Astrocyte (in vitro differentiated cells and primary cell): Measurements from ENCODE around the gene CPM. TPM values are rescaled to one million over a fixed set of nuclear protein-coding genes. Genes with fewer than 3 reads are reported as not detected.

Experiments
- DNase-seq: peaks from one replicate; pipeline ENCODE4 v3.0.0-alpha.2; 2010; ENCODE audit warnings: low read depth
- FAIRE-seq: peaks from 2 replicates; lab custom pipeline; 2011; peaks lifted over from hg19 to GRCh38; lab: Jason Lieb, UNC
- H2AFZ ChIP-seq: 2 replicates; pipeline ENCODE4 v1.6.0; 2012; ENCODE audit warnings: low read depth, low read length, inconsistent platforms
- H3K27ac ChIP-seq: 2 replicates; pipeline ENCODE4 v1.5.1; 2011; ENCODE audit warnings: low read depth, low read length, inconsistent platforms
- H3K27me3 ChIP-seq: 2 replicates; pipeline ENCODE4 v1.6.0; 2011; ENCODE audit warnings: low read length, inconsistent platforms; ENCODE audit not compliant: insufficient read depth
- H3K36me3 ChIP-seq: 2 replicates; pipeline ENCODE4 v1.5.1; 2011; ENCODE audit warnings: low read length, inconsistent platforms; ENCODE audit not compliant: insufficient read depth
- H3K4me1 ChIP-seq: 2 replicates; pipeline ENCODE4 v1.5.1; 2011; ENCODE audit warnings: low read length, inconsistent platforms; ENCODE audit not compliant: insufficient read depth
- H3K4me2 ChIP-seq: 2 replicates; pipeline ENCODE4 v1.6.0; 2012; ENCODE audit warnings: low read length, inconsistent platforms
- H3K4me3 ChIP-seq: 2 replicates; pipeline ENCODE4 v1.5.1; 2011; ENCODE audit warnings: low read depth, mild to moderate bottlenecking, low read length, inconsistent platforms; ENCODE audit not compliant: insufficient read depth
- H3K79me2 ChIP-seq: 2 replicates; pipeline ENCODE4 v1.6.0; 2012; ENCODE audit warnings: mild to moderate bottlenecking, low read length, inconsistent platforms; ENCODE audit not compliant: insufficient read depth
- H3K9ac ChIP-seq: 2 replicates; pipeline ENCODE4 v1.6.0; 2012; ENCODE audit warnings: mild to moderate bottlenecking, low read length, inconsistent platforms
- H3K9me3 ChIP-seq: 2 replicates; pipeline ENCODE4 v1.5.1; 2012; ENCODE audit warnings: low read depth, mild to moderate bottlenecking, low read length, inconsistent platforms; ENCODE audit not compliant: insufficient read depth
- H4K20me1 ChIP-seq: 2 replicates; pipeline ENCODE4 v1.6.0; 2012; ENCODE audit warnings: low read length, inconsistent platforms; ENCODE audit not compliant: insufficient read depth
- H3K27ac Mint-ChIP-seq: one replicate; pipeline ENCODE4 v1.8.0; 2021; ENCODE audit warnings: mild to moderate bottlenecking, mixed read lengths; ENCODE audit not compliant: unreplicated experiment
- H3K27me3 Mint-ChIP-seq: one replicate; pipeline ENCODE4 v1.8.0; 2021; ENCODE audit warnings: low read depth, mixed read lengths; ENCODE audit not compliant: unreplicated experiment
- H3K36me3 Mint-ChIP-seq: one replicate; pipeline ENCODE4 v1.8.0; 2021; ENCODE audit warnings: low read depth, mixed read lengths; ENCODE audit not compliant: unreplicated experiment
- H3K4me1 Mint-ChIP-seq: one replicate; pipeline ENCODE4 v1.8.0; 2021; ENCODE audit warnings: low read depth, mixed read lengths; ENCODE audit not compliant: unreplicated experiment
- H3K4me3 Mint-ChIP-seq: one replicate; pipeline ENCODE4 v1.8.0; 2021; ENCODE audit warnings: mild to moderate bottlenecking, moderate library complexity, mixed read lengths; ENCODE audit not compliant: unreplicated experiment
- H3K9me3 Mint-ChIP-seq: one replicate; pipeline ENCODE4 v1.8.0; 2021; ENCODE audit warnings: mild to moderate bottlenecking, mixed read lengths; ENCODE audit not compliant: unreplicated experiment
- CTCF ChIP-seq: IDR thresholded peaks from 2 replicates; pipeline ENCODE4 v1.5.1; 2011; ENCODE audit warnings: low read depth, mild to moderate bottlenecking, inconsistent platforms, low read length, moderate library complexity; ENCODE audit not compliant: insufficient read depth
- EZH2 ChIP-seq: IDR thresholded peaks from 2 replicates; pipeline ENCODE4 v1.6.1; 2012; ENCODE audit warnings: mild to moderate bottlenecking, low read length, inconsistent platforms; ENCODE audit not compliant: insufficient read depth
- total RNA-seq: library from RNA; stranded (reverse); gene quantifications from 2 replicates; pipeline ENCODE4 v1.2.1, GENCODE V29; 2021

Gene CPM
- total RNA-seq, 1 donor from 2014 or later = 2.7 TPM

- Histone ChIP-seq H3K36me3 (no peaks in the 10 kb centered on the region), H3K4me3 (no peak overlapping the region), H3K4me1 (no peaks in the 10 kb centered on the region), H4K20me1 (no peaks in the 10 kb centered on the region), H3K4me2 (no peak overlapping the region), H2AFZ (no peak overlapping the region), H3K9ac (no peak overlapping the region), H3K79me2 (no peaks in the 10 kb centered on the region), H3K27ac (no peak overlapping the region), H3K27me3 (no peaks in the 10 kb centered on the region), H3K9me3 (no peaks in the 10 kb centered on the region)
- Mint-ChIP-seq H3K27me3 (no peaks in the 10 kb centered on the region), H3K9me3 (no peaks in the 10 kb centered on the region), H3K4me1 (no peaks in the 10 kb centered on the region), H3K27ac (no peak overlapping the region), H3K36me3 (no peaks in the 10 kb centered on the region), H3K4me3 (no peak overlapping the region)
- FAIRE-seq = no peak
- no peak for DNase-seq
- TF ChIP-seq CTCF (no peak), EZH2 (no peak)
These were observed 8.4 kb downstream of the CPM start for GRCh38 chr12:68924546-68924945.

- H3K9me3 ChIP-seq = no peaks in the 10 kb centered on the region
- Mint-ChIP-seq H3K27me3 (no peaks in the 10 kb centered on the region), H3K4me3 (no peak overlapping the region), H3K36me3 (no peaks in the 10 kb centered on the region), H3K27ac (no peak overlapping the region), H3K9me3 (no peaks in the 10 kb centered on the region), H3K4me1 (peaks cover 7% of the 10 kb centered on the region)
- TF ChIP-seq CTCF = no peak
- no peak for TF ChIP-seq EZH2
- no peak overlapping the region for H3K9ac ChIP-seq
- H3K27me3 ChIP-seq = no peaks in the 10 kb centered on the region
- no peaks in the 10 kb centered on the region for H3K79me2 ChIP-seq
- H4K20me1 ChIP-seq = no peaks in the 10 kb centered on the region
- no peak for DNase-seq
- H3K4me1 ChIP-seq = peaks cover 7% of the 10 kb centered on the region
- no peak overlapping the region for H2AFZ ChIP-seq
- no peak overlapping the region for H3K4me2 ChIP-seq
- FAIRE-seq = no peak
- H3K27ac ChIP-seq = no peak overlapping the region
- H3K36me3 ChIP-seq = no peaks in the 10 kb centered on the region
- H3K4me3 ChIP-seq = no peak overlapping the region
These were observed 13.3 kb downstream of the CPM start for GRCh38 chr12:68919581-68920239.

GRCh38 chr12:68918960-68919359 lies 14.0 kb downstream of the CPM start:
- TF ChIP-seq CTCF (no peak), EZH2 (no peak)
- Mint-ChIP-seq H3K27me3 (no peaks in the 10 kb centered on the region), H3K4me3 (no peak overlapping the region), H3K4me1 (peaks cover 7% of the 10 kb centered on the region), H3K36me3 (no peaks in the 10 kb centered on the region), H3K27ac (no peak overlapping the region), H3K9me3 (no peaks in the 10 kb centered on the region)
- no peaks in the 10 kb centered on the region for H4K20me1 ChIP-seq
- no peaks in the 10 kb centered on the region for H3K79me2 ChIP-seq
- no peak overlapping the region for H3K9ac ChIP-seq
- H3K27ac ChIP-seq = no peak overlapping the region
- H2AFZ ChIP-seq = no peak overlapping the region
- no peak overlapping the region for H3K4me3 ChIP-seq
- DNase-seq = no peak
- no peaks in the 10 kb centered on the region for H3K27me3 ChIP-seq
- no peak for FAIRE-seq
- no peak overlapping the region for H3K4me2 ChIP-seq
- H3K4me1 ChIP-seq = peaks cover 11% of the 10 kb centered on the region
- H3K36me3 ChIP-seq = no peaks in the 10 kb centered on the region
- no peaks in the 10 kb centered on the region for H3K9me3 ChIP-seq
